PC-9 (cell line): ENCODE measurements around the gene MRPS5.

ENCODE experiments used
- EZH2 ChIP-seq: fragments of 200-600 bp; sonication (generic); IDR thresholded peaks from 2 replicates; pipeline ENCODE4 v1.8.0; 2017; ENCODE audit warnings: antibody characterized with exemption, low read depth
- TF ChIP-seq, protein P1 (sequence below): fragments of 200-600 bp; sonication (generic); conservative IDR thresholded peaks from 2 replicates; pipeline ENCODE4 v1.6.1; 2017; ENCODE audit warnings: mixed run types, antibody characterized with exemption, mild to moderate bottlenecking, moderate library complexity

DNA sequence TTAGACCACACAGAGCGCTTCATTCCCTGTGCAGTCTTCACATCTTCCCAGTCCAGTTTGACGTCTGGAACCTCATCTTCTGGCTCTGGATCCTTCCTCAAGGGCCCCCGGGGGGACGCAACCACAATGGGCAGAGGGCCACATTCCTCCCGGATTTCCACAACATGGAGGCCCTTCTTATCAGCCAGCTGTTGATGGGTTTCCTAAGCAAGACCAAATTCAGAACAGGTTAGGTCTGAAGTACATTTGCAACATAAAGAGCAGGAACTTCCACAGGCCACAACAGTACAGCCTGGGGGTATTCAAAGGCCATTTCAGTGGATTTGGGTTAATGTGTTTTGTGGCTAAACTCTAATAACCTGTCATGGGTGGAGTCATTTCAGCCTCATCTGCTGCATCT, 34.2 kb downstream of the MRPS5 start:
- TF ChIP-seq, protein P1, sequence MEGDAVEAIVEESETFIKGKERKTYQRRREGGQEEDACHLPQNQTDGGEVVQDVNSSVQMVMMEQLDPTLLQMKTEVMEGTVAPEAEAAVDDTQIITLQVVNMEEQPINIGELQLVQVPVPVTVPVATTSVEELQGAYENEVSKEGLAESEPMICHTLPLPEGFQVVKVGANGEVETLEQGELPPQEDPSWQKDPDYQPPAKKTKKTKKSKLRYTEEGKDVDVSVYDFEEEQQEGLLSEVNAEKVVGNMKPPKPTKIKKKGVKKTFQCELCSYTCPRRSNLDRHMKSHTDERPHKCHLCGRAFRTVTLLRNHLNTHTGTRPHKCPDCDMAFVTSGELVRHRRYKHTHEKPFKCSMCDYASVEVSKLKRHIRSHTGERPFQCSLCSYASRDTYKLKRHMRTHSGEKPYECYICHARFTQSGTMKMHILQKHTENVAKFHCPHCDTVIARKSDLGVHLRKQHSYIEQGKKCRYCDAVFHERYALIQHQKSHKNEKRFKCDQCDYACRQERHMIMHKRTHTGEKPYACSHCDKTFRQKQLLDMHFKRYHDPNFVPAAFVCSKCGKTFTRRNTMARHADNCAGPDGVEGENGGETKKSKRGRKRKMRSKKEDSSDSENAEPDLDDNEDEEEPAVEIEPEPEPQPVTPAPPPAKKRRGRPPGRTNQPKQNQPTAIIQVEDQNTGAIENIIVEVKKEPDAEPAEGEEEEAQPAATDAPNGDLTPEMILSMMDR = no peak
- TF ChIP-seq EZH2 = no peak
